Naive thymus-derived CD8-positive, alpha-beta T cell (primary cell): ENCODE measurements around the gene KPNA4. TPM values are rescaled to one million over a fixed set of nuclear protein-coding genes. Genes with fewer than 3 reads are reported as not detected.
A peak's percentile ranks its signal among the peaks of the same experiment; 100 is the strongest.

Source experiments
- ATAC-seq, 2 donors: fragments of 150-1000 bp; cut with Tn5 transposase in 1 of 2; sonication (Bioruptor Pico), chemical (Tn5 transposase) in 1 of 2; 1 replicate in 1 of 2; 2 replicates in 1 of 2; pipeline ENCODE4 v1.10.0; 2021; ENCODE audit warnings: mild to moderate bottlenecking in 2 of 2, moderate library complexity in 2 of 2
- POLR2A ChIA-PET: fragments of 350-600 bp; sonication (Branson Sonifier 250); formaldehyde crosslinking; loops from one replicate; lab custom pipeline; 2021; ENCODE audit warnings: antibody characterized with exemption; lab: Charles Lee
- DNase-seq, 10 donors: peaks; one replicate each; pipeline versions ENCODE4 v3.0.0 to v3.0.0-alpha.2; 2020 to 2022
- H3K27ac Mint-ChIP-seq, 10 donors: one replicate each; pipeline ENCODE4 v1.8.0; 2020 to 2022; ENCODE audit warnings: mild to moderate bottlenecking in 10 of 10, mixed read lengths in 10 of 10, moderate library complexity in 4 of 10, inconsistent platforms in 1 of 10
- H3K27me3 Mint-ChIP-seq, 5 donors: one replicate each; pipeline ENCODE4 v1.8.0; 2021 to 2022; ENCODE audit warnings: mixed read lengths in 5 of 5
- H3K36me3 Mint-ChIP-seq, 3 donors: one replicate each; pipeline ENCODE4 v1.8.0; 2020 to 2022; ENCODE audit warnings: mixed read lengths in 3 of 3, mild to moderate bottlenecking in 2 of 3, inconsistent platforms in 1 of 3
- H3K4me1 Mint-ChIP-seq, 4 donors: one replicate each; pipeline ENCODE4 v1.8.0; 2021 to 2022; ENCODE audit warnings: mixed read lengths in 4 of 4
- H3K4me3 Mint-ChIP-seq, 10 donors: one replicate each; pipeline ENCODE4 v1.8.0; 2020 to 2022; ENCODE audit warnings: mild to moderate bottlenecking in 10 of 10, mixed read lengths in 10 of 10, moderate library complexity in 6 of 10, inconsistent platforms in 1 of 10
- H3K9me3 Mint-ChIP-seq, 9 donors: one replicate each; pipeline ENCODE4 v1.8.0; 2020 to 2022; ENCODE audit warnings: mixed read lengths in 9 of 9, mild to moderate bottlenecking in 3 of 9, inconsistent platforms in 1 of 9, moderate library complexity in 1 of 9
- polyA plus RNA-seq, 3 donors: library from polyadenylated mRNA; unstranded; fragments of 300-500 nt; fragmentation: Illumina TruSeq; gene quantifications; one replicate each; pipeline ENCODE4 v1.2.3, GENCODE V29; 2021
- total RNA-seq, 8 experiments: library from RNA in 2 of 8; stranded (reverse) in 2 of 8; gene quantifications; one replicate each; pipeline ENCODE4 v1.2.3 and lab custom pipeline; 2021 to 2026

The KPNA4 gene
- total and polyA plus RNA-seq, 5 experiments from 2014 or later, result 6.2 to 54.4 (median 8.1) TPM

DNA sequence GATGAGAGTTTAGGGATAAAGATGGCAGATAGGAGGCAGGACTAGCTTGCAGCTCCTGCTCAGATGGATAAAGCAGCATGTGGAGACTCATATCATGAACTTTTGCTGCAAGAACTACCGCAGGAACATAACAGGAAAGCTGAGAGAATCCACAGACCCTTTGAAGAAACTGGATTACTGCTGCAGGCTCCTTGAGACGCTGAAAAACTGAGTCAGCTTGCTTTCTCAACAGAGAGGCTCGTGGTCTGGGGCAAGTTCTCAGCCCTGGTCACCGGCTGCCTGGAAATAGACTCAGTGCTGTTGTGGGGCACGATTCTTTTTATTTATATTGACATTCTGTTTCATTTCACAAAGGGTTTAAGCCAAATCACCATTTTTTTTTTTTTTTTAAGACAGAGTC is 87.0 kb downstream of the KPNA4 start:
- Mint-ChIP-seq H3K9me3 (no peaks in the 10 kb centered on the region), H3K27ac (no peak overlapping the region), H3K27me3 (peaks cover 8 to 30% (median 15%) of the 10 kb centered on the region in 5 donors), H3K36me3 (peaks cover 0 to 2% (median 0%) of the 10 kb centered on the region in 3 donors), H3K4me3 (no peak overlapping the region), H3K4me1 (peaks cover 0 to 1% (median 0%) of the 10 kb centered on the region in 4 donors)
- no peak for ATAC-seq
- no peak for DNase-seq
- POLR2A ChIA-PET, result no interaction called here

DNA sequence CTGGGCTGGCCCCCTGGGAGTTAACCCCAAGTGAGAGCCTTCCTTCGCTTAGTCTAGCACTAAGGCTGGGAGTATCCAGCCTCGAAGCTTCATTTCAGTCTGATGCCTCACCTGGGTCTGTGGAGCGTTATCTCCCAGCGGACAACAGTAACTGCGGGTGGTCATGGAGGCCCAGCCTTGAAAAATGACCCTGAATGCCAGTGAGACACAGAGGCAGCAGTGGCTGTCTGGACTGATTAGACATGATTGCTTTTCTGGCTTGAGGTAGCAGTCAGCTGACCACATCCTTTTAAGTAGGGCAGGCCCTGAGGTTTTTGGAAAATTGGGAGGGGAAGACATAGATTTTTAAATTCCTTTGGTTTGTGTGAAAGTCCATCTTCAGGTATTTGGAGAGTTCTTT is 87.6 kb downstream of the KPNA4 start:
- Mint-ChIP-seq H3K27ac (no peak overlapping the region), H3K4me1 (no peaks in the 10 kb centered on the region), H3K9me3 (no peaks in the 10 kb centered on the region), H3K27me3 (peaks cover 8 to 28% (median 11%) of the 10 kb centered on the region in 5 donors), H3K36me3 (no peaks in the 10 kb centered on the region), H3K4me3 (no peak overlapping the region)
- ATAC-seq (no peak), DNase-seq (no peak)
- POLR2A ChIA-PET, result no interaction called here

GRCh38 chr3:160475884-160476283 is 89.5 kb downstream of the KPNA4 start:
- H3K36me3 Mint-ChIP-seq, result peaks cover 0 to 2% (median 0%) of the 10 kb centered on the region in 3 donors
- no peaks in the 10 kb centered on the region for H3K4me1 Mint-ChIP-seq
- DNase-seq (no peak), ATAC-seq (no peak)
- H3K27me3 Mint-ChIP-seq, result peaks cover 3 to 30% (median 8%) of the 10 kb centered on the region in 5 donors
- POLR2A ChIA-PET, result no interaction called here
- no peak overlapping the region for H3K4me3 Mint-ChIP-seq
- H3K9me3 Mint-ChIP-seq, result peaks cover 0 to 8% (median 4%) of the 10 kb centered on the region in 9 donors
- no peak overlapping the region for H3K27ac Mint-ChIP-seq

DNA sequence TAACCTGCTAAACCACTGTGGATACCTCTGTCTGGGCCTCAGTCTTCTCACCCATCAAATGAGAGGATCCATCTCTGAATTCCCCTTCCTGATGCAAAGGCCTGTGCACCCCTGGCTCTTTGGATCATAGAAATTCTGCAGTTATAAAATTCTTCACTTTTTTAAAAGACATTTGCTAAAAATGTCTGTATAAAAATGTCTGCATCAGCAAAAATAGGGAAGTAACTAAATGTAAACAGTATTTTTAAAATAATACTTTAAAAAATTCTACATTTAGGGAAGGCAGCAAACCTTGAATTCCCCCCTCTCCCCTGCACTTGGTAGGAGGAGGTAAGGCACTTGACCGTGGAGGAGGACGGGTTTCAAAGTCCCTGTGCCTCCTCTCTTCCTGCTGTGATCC is 90.2 kb downstream of the KPNA4 start:
- no peak overlapping the region for H3K4me3 Mint-ChIP-seq
- POLR2A ChIA-PET, result no interaction called here
- peak overlapping the region in 1 of 10 donors; percentile 54 for H3K27ac Mint-ChIP-seq
- peaks cover 0 to 13% (median 4%) of the 10 kb centered on the region in 9 donors for H3K9me3 Mint-ChIP-seq
- peaks cover 0 to 2% (median 0%) of the 10 kb centered on the region in 3 donors for H3K36me3 Mint-ChIP-seq
- H3K4me1 Mint-ChIP-seq, result no peaks in the 10 kb centered on the region
- ATAC-seq (no peak), DNase-seq (no peak)
- H3K27me3 Mint-ChIP-seq, result peaks cover 0 to 26% (median 8%) of the 10 kb centered on the region in 5 donors

GRCh38 chr3:160474416-160474838 is 90.9 kb downstream of the KPNA4 start:
- POLR2A ChIA-PET, result no interaction called here
- no peak overlapping the region for H3K4me3 Mint-ChIP-seq
- no peak for DNase-seq
- H3K4me1 Mint-ChIP-seq, result no peaks in the 10 kb centered on the region
- H3K36me3 Mint-ChIP-seq, result peaks cover 0 to 5% (median 5%) of the 10 kb centered on the region in 3 donors
- H3K27me3 Mint-ChIP-seq, result peaks cover 0 to 24% (median 9%) of the 10 kb centered on the region in 5 donors
- peaks cover 0 to 20% (median 10%) of the 10 kb centered on the region in 9 donors for H3K9me3 Mint-ChIP-seq
- no peak overlapping the region for H3K27ac Mint-ChIP-seq
- ATAC-seq, result no peak

GRCh38 chr3:160473978-160474377 is 91.4 kb downstream of the KPNA4 start:
- H3K27ac Mint-ChIP-seq, result no peak overlapping the region
- H3K36me3 Mint-ChIP-seq, result peaks cover 0 to 7% (median 5%) of the 10 kb centered on the region in 3 donors
- DNase-seq (no peak), ATAC-seq (no peak)
- no peaks in the 10 kb centered on the region for H3K4me1 Mint-ChIP-seq
- peaks cover 0 to 21% (median 14%) of the 10 kb centered on the region in 9 donors for H3K9me3 Mint-ChIP-seq
- H3K27me3 Mint-ChIP-seq, result peaks cover 0 to 20% (median 9%) of the 10 kb centered on the region in 5 donors
- H3K4me3 Mint-ChIP-seq, result no peak overlapping the region
- POLR2A ChIA-PET, result no interaction called here

- peaks cover 0 to 26% (median 16%) of the 10 kb centered on the region in 9 donors for H3K9me3 Mint-ChIP-seq
- H3K4me1 Mint-ChIP-seq, result no peaks in the 10 kb centered on the region
- DNase-seq (no peak), ATAC-seq (no peak)
- POLR2A ChIA-PET, result no interaction called here
- H3K4me3 Mint-ChIP-seq, result no peak overlapping the region
- H3K27me3 Mint-ChIP-seq, result peaks cover 0 to 20% (median 11%) of the 10 kb centered on the region in 5 donors
- no peak overlapping the region for H3K27ac Mint-ChIP-seq
- peaks cover 0 to 10% (median 5%) of the 10 kb centered on the region in 3 donors for H3K36me3 Mint-ChIP-seq
Observed at GRCh38 chr3:160473221-160473620, 92.2 kb downstream of the KPNA4 start.

GRCh38 chr3:160472344-160472743 is 93.0 kb downstream of the KPNA4 start:
- no peak for ATAC-seq
- no peak for DNase-seq
- no peaks in the 10 kb centered on the region for H3K4me1 Mint-ChIP-seq
- peaks cover 0 to 10% (median 5%) of the 10 kb centered on the region in 3 donors for H3K36me3 Mint-ChIP-seq
- H3K4me3 Mint-ChIP-seq, result no peak overlapping the region
- peaks cover 0 to 19% (median 9%) of the 10 kb centered on the region in 5 donors for H3K27me3 Mint-ChIP-seq
- POLR2A ChIA-PET, result no interaction called here
- H3K27ac Mint-ChIP-seq, result no peak overlapping the region
- peaks cover 0 to 26% (median 16%) of the 10 kb centered on the region in 9 donors for H3K9me3 Mint-ChIP-seq

DNA sequence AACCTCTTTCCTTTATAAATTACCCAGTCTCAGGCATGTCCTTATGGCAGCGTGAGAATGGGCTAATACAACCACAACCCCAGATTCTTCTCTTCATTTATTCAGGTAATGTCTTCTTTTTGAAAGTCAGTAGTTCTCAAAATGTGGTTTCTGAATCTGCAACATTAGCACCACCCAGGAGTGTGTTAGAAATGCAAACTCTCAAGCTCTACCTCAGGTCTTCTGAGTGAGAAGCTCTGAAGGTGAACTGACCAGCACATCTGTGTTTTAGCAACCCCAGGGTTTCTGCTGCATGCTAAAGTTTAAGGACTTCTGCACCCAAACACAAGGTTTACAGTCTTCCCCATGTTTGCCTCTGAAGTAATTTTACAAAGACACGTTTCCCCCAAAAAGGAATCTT is 93.5 kb downstream of the KPNA4 start:
- H3K27me3 Mint-ChIP-seq, result peaks cover 0 to 15% (median 9%) of the 10 kb centered on the region in 5 donors
- H3K4me3 Mint-ChIP-seq, result no peak overlapping the region
- H3K36me3 Mint-ChIP-seq, result peaks cover 0 to 10% (median 5%) of the 10 kb centered on the region in 3 donors
- DNase-seq, result no peak
- H3K4me1 Mint-ChIP-seq, result no peaks in the 10 kb centered on the region
- POLR2A ChIA-PET, result no interaction called here
- H3K27ac Mint-ChIP-seq, result peak overlapping the region in 1 of 10 donors; percentile 31
- ATAC-seq, result no peak
- H3K9me3 Mint-ChIP-seq, result peaks cover 0 to 26% (median 16%) of the 10 kb centered on the region in 9 donors

GRCh38 chr3:160470181-160470580 is 95.2 kb downstream of the KPNA4 start:
- POLR2A ChIA-PET, result no interaction called here
- peaks cover 0 to 10% (median 5%) of the 10 kb centered on the region in 3 donors for H3K36me3 Mint-ChIP-seq
- no peak for ATAC-seq
- H3K9me3 Mint-ChIP-seq, result peaks cover 0 to 26% (median 16%) of the 10 kb centered on the region in 9 donors
- H3K27me3 Mint-ChIP-seq, result peaks cover 0 to 11% (median 9%) of the 10 kb centered on the region in 5 donors
- no peaks in the 10 kb centered on the region for H3K4me1 Mint-ChIP-seq
- DNase-seq, result no peak
- no peak overlapping the region for H3K27ac Mint-ChIP-seq
- H3K4me3 Mint-ChIP-seq, result no peak overlapping the region

GRCh38 chr3:160464971-160465370 is 100.4 kb downstream of the KPNA4 start:
- DNase-seq (no peak), ATAC-seq (no peak)
- peaks cover 0 to 10% (median 3%) of the 10 kb centered on the region in 3 donors for H3K36me3 Mint-ChIP-seq
- no peak overlapping the region for H3K4me3 Mint-ChIP-seq
- H3K4me1 Mint-ChIP-seq, result no peaks in the 10 kb centered on the region
- no peak overlapping the region for H3K27ac Mint-ChIP-seq
- H3K9me3 Mint-ChIP-seq, result peaks cover 0 to 13% (median 9%) of the 10 kb centered on the region in 9 donors
- POLR2A ChIA-PET, result no interaction called here
- H3K27me3 Mint-ChIP-seq, result peaks cover 2 to 23% (median 10%) of the 10 kb centered on the region in 5 donors

GRCh38 chr3:160464321-160464720 is 101.0 kb downstream of the KPNA4 start:
- no peak overlapping the region for H3K27ac Mint-ChIP-seq
- no peak for ATAC-seq
- no peak overlapping the region for H3K4me3 Mint-ChIP-seq
- peaks cover 2 to 23% (median 6%) of the 10 kb centered on the region in 5 donors for H3K27me3 Mint-ChIP-seq
- H3K9me3 Mint-ChIP-seq, result peaks cover 0 to 7% (median 2%) of the 10 kb centered on the region in 9 donors
- peaks cover 0 to 4% (median 0%) of the 10 kb centered on the region in 3 donors for H3K36me3 Mint-ChIP-seq
- POLR2A ChIA-PET, result no interaction called here
- DNase-seq, result no peak
- H3K4me1 Mint-ChIP-seq, result no peaks in the 10 kb centered on the region

DNA sequence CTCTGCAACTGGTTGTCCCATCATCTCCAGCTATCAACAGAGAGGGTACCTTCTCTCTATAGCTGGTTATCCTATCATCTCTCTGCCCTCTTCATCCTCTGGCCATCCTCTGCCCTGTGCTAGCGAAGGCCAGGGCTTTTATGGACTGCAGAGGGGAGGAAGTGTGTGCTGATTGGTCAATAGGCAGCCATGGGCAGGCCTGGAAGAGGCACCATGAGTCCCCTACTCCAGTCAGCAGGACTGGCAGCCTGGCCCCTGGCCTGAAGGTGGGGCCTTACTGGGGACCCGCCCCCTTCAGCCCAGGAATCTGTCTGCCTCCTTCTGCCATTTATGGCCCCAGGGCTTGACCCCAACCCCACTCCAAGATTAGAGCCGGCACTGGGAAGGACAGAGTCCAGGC is 105.3 kb downstream of the KPNA4 start:
- H3K9me3 Mint-ChIP-seq, result no peaks in the 10 kb centered on the region
- POLR2A ChIA-PET, result no interaction called here
- ATAC-seq, result no peak
- H3K4me1 Mint-ChIP-seq, result no peaks in the 10 kb centered on the region
- no peak for DNase-seq
- no peaks in the 10 kb centered on the region for H3K36me3 Mint-ChIP-seq
- H3K4me3 Mint-ChIP-seq, result no peak overlapping the region
- peaks cover 0 to 23% (median 3%) of the 10 kb centered on the region in 5 donors for H3K27me3 Mint-ChIP-seq
- no peak overlapping the region for H3K27ac Mint-ChIP-seq
